IPS DF 6.9 (cell line): ENCODE data around the gene KIAA0319L.
"Not testable (repeated sequence)": the region's sequence is repeated elsewhere in the genome, so short reads cannot be mapped to it uniquely, and the experiment has no call there.

Experiments used
- DNase-seq: peaks from one replicate; pipeline ENCODE4 v3.0.0-alpha.2; 2013; ENCODE audit warnings: low read depth, low spot score
- H3K27ac ChIP-seq: one replicate; pipeline ENCODE4 v1.5.1; 2013; ENCODE audit warnings: low read length, control low read depth
- H3K27me3 ChIP-seq: 2 replicates; pipeline ENCODE4 v1.6.1; 2013; ENCODE audit warnings: mild to moderate bottlenecking, low read length; ENCODE audit not compliant: control insufficient read depth, insufficient read depth
- H3K36me3 ChIP-seq: 2 replicates; pipeline ENCODE4 v1.6.1; 2013; ENCODE audit warnings: low read length; ENCODE audit not compliant: control insufficient read depth, insufficient read depth
- H3K4me1 ChIP-seq: 2 replicates; pipeline ENCODE4 v1.6.1; 2013; ENCODE audit warnings: low read length; ENCODE audit not compliant: control insufficient read depth, insufficient read depth
- H3K4me3 ChIP-seq: 2 replicates; pipeline ENCODE4 v1.5.1; 2013; ENCODE audit warnings: mild to moderate bottlenecking, low read length
- H3K9me3 ChIP-seq: 2 replicates; pipeline ENCODE4 v1.6.1; 2013; ENCODE audit warnings: low read length, inconsistent platforms; ENCODE audit not compliant: control insufficient read depth, insufficient read depth
- WGBS: extraction: QIAGEN DNeasy Blood & Tissue Kit; methylation state at CpG from one replicate; pipeline ENCODE4 v1.1.7; 2013; ENCODE audit warnings: mixed read lengths, missing lambda C conversion rate; ENCODE audit not compliant: insufficient read length, insufficient coverage; 5-methylcytosine and 5-hydroxymethylcytosine counted together

KIAA0319L gene

DNA sequence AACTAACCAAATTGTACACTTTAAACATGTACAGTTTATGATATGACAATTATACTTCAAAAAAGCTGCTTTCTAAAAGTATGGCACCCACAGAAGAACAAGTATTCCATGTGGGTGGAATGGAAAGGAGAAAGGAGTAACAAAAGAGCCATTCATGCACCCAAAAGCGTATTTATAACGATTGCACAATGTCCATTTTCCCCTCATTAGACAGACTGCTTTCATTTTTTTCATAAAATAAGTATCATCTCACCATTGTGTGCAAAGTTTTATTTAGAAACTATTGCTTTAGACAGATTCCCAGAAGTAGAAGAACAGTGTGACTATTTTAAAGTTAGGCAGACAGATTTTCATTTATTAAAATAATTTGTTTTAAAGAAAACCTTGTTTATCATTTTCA is 59.6 kb downstream of the KIAA0319L start:
- Histone ChIP-seq H3K27ac (no peak overlapping the region), H3K27me3 (no peaks in the 10 kb centered on the region), H3K9me3 (no peaks in the 10 kb centered on the region), H3K4me3 (no peak overlapping the region), H3K4me1 (no peaks in the 10 kb centered on the region), H3K36me3 (no peaks in the 10 kb centered on the region)
- no CpG with 5 or more reads among the region's 2 CpGs for WGBS
- no peak for DNase-seq

DNA sequence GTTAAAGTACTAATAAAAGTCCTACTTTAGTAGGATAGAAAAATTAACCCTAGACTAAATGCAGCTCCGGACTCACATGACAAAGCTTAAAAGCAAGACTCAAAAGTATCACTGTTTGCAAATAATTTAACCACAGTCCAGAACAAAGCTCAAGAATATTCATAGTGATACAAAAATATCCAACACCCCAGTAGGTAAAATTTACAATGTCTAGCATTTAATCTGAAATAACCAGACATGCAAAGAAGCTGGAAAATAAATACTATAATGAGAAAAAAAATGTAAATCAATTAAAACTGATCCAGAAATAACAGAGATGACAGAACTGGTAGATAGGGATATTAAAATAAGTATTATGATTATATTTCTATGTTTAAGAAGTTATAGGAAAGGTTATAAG is 67.0 kb downstream of the KIAA0319L start:
- DNase-seq = no peak
- H3K27me3 ChIP-seq = no peaks in the 10 kb centered on the region
- WGBS = no CpG with 5 or more reads among the region's 1 CpG
- H3K36me3 ChIP-seq = no peaks in the 10 kb centered on the region
- H3K27ac ChIP-seq = no peak overlapping the region
- no peak overlapping the region for H3K4me3 ChIP-seq
- H3K4me1 ChIP-seq = no peaks in the 10 kb centered on the region; the same call in 1 of the 2 replicates
- H3K9me3 ChIP-seq = no peaks in the 10 kb centered on the region

DNA sequence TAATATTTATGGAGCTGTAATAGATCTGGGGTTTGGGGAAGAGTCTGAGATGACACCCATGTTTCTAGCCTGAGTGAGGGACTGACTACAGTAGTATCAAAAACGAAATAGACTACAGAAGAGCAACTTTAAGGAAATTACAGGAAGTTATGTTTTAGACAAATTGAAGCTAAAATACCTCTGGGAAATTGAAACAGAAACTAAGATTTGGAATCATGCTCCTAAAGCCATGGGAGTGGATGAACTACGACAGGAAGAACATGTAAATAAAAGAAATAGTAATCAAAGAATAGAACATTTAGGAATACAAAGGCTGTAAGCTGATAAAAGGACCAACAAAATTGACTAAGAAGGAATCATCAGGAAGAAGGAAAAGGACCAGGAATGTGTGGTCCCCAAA is 68.9 kb downstream of the KIAA0319L start:
- Histone ChIP-seq H3K36me3 (no peaks in the 10 kb centered on the region), H3K27me3 (no peaks in the 10 kb centered on the region), H3K4me1 (no peaks in the 10 kb centered on the region; the same call in 1 of the 2 replicates), H3K4me3 (no peak overlapping the region), H3K27ac (no peak overlapping the region), H3K9me3 (no peaks in the 10 kb centered on the region)
- WGBS = no CpG with 5 or more reads among the region's 2 CpGs
- no peak for DNase-seq

- Histone ChIP-seq H3K27me3 (no peaks in the 10 kb centered on the region), H3K4me3 (no peak overlapping the region), H3K9me3 (no peaks in the 10 kb centered on the region), H3K36me3 (no peaks in the 10 kb centered on the region), H3K4me1 (no peaks in the 10 kb centered on the region; the same call in 1 of the 2 replicates), H3K27ac (no peak overlapping the region)
- no peak for DNase-seq
- WGBS = no CpG with 5 or more reads among the region's 3 CpGs
These were observed 70.3 kb downstream of the KIAA0319L start for GRCh38 chr1:35486858-35487408.

DNA sequence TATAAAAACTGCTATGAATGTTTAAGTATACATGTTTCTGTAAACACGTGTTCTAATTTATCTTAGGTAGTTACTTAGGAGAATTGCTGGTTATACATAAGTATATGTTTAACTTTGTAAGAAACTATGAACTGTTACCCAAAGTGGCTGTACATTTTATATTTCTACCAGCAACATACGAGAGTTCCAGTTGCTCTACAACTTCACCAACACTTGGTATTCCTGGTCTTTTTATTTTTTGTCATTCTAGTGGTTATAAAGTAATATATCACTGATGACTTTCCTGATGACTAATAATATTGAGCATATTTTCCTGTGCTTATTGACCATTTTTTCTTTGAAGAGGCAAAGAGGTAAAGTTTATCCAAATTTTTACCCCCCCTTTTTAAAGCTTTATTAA is 76.0 kb downstream of the KIAA0319L start:
- WGBS = no CpG with 5 or more reads among the region's 2 CpGs

DNA sequence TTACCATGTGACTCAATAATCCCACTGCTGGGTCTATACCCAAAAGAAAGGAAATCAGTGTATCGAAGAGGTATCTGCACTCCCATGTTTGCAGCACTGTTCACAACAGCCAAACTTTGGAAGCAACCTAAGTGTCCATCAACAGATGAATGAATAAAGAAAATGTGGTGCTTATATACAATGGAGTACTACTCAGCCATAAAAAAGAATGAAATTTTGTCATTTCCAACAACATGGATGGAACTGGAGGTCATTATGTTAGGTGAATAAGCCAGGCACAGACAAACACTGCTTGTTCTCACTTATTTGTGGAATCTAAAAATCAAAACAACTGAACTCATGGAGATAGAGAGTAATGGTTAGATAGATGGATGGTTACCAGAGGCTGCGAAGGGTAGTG is 79.3 kb downstream of the KIAA0319L start:
- no peaks in the 10 kb centered on the region for H3K27me3 ChIP-seq
- H3K27ac ChIP-seq = no peak overlapping the region
- H3K4me3 ChIP-seq = no peak overlapping the region
- WGBS = no CpG with 5 or more reads among the region's 2 CpGs
- no peaks in the 10 kb centered on the region for H3K9me3 ChIP-seq
- H3K4me1 ChIP-seq = no peaks in the 10 kb centered on the region
- H3K36me3 ChIP-seq = no peaks in the 10 kb centered on the region
- no peak for DNase-seq

More for the DNA sequence above, 76.0 kb downstream of the KIAA0319L start:
- no peaks in the 10 kb centered on the region for H3K27me3 ChIP-seq
- H3K9me3 ChIP-seq = no peaks in the 10 kb centered on the region
- DNase-seq = no peak
- no peak overlapping the region for H3K4me3 ChIP-seq
- H3K27ac ChIP-seq = no peak overlapping the region
- no peaks in the 10 kb centered on the region for H3K36me3 ChIP-seq
- H3K4me1 ChIP-seq = no peaks in the 10 kb centered on the region

DNA sequence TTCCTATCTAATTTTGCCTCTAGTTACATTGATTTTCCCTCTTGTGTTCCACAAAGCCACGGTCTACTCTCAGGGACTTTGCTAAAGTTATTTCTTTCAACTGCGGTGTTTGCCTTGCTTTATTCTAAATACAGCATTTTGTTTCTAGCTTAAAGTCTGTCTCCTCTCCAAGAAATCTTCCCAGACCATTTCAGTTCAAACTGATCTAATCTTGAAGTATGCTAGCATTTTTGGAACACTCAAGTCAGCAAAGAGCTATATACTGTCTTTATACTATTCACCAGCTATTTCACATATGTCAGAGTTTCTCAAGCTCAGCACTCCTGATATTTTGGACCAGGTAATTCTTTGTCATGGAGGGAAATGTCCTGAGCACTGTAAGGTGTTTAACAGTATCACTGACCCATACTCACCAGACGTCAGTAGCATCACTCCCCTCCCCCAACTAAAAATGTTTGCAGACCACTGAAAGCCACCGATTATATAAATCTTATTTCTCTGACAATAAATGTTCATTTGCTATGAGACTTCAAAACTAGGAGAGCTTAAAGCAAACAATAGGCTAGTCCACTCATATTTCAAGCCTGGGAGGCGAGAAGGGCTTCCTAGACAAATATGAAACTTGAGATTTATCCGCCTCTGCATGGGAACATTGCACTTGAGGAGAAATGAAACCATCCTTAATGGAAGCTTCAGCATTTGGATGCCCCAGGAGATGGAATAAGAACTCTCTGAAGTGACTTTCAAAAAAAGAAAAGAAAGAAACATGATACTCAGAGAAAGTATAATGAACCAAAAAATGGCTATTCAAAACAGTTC is 81.1 kb downstream of the KIAA0319L start:
- H3K4me1 ChIP-seq = no peaks in the 10 kb centered on the region
- no CpG with 5 or more reads among the region's 6 CpGs for WGBS
- no peak for DNase-seq
- no peaks in the 10 kb centered on the region for H3K27me3 ChIP-seq
- no peak overlapping the region for H3K4me3 ChIP-seq
- no peaks in the 10 kb centered on the region; the same call in 1 of the 2 replicates for H3K36me3 ChIP-seq
- no peak overlapping the region for H3K27ac ChIP-seq
- H3K9me3 ChIP-seq = no peaks in the 10 kb centered on the region

- no peak for DNase-seq
- WGBS = no CpG with 5 or more reads among the region's 2 CpGs
- no peaks in the 10 kb centered on the region for H3K27me3 ChIP-seq
- H3K4me3 ChIP-seq = no peak overlapping the region
- no peaks in the 10 kb centered on the region for H3K9me3 ChIP-seq
- no peaks in the 10 kb centered on the region; the same call in 1 of the 2 replicates for H3K36me3 ChIP-seq
- no peak overlapping the region for H3K27ac ChIP-seq
- no peaks in the 10 kb centered on the region for H3K4me1 ChIP-seq
These were observed 81.8 kb downstream of the KIAA0319L start for GRCh38 chr1:35475356-35475755.

DNA sequence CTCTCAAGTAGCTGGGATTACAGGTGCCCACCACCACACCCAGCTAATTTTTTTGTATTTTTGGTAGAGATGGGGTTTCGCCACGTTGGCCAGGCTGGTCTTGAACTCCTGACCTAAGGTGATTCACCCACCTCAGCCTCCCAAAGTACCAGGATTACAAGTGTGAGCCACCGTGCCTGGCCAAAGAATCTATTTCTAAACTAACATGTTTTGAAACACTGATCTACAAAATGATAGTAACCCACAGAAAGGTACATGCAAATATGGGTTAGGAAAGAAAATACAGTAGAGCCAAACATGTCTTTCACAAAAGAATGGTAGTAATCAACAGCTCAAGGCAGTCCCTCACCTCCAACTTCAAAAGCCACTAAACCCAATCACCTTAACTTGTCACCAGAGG is 84.0 kb downstream of the KIAA0319L start:
- H3K27me3 ChIP-seq, H3K4me1 ChIP-seq, H3K9me3 ChIP-seq, DNase-seq, H3K27ac ChIP-seq, H3K4me3 ChIP-seq, H3K36me3 ChIP-seq: not testable (repeated sequence)
- no CpG with 5 or more reads among the region's 3 CpGs for WGBS

DNA sequence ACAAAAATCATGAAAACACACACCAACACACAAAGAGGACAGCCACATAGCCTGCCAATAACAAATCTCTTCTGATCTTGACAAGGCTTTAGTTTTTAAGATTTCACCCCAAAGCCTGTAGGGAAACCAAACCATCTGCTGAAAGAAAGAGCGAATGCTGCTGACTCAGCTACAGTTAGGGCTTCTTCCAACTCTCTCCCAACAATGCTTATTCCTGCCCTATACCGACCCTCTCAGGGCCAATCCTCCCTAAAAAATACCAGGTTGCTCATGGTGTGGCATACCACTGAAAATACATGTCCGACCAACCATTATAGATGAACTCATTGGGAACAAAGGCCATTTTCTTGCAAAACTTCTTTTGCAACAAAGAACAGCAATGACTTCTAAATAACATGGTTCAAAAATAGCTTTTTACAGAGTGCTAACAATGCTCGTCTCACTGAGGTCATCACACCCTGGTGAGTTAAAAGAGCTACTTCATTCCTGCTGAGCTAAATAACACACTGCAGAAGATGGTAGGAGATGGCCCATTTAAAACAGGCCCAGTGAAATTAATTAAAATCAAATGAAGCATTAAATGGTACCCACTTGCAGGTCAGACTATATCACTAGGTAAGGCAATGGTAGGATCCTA is 86.1 kb downstream of the KIAA0319L start:
- Histone ChIP-seq H3K4me1 (no peaks in the 10 kb centered on the region), H3K27ac (no peak overlapping the region), H3K9me3 (no peaks in the 10 kb centered on the region), H3K4me3 (no peak overlapping the region), H3K36me3 (peaks cover 1% of the 10 kb centered on the region; the same call in 1 of the 2 replicates), H3K27me3 (no peaks in the 10 kb centered on the region)
- DNase-seq = peak; percentile 9
- WGBS = no CpG with 5 or more reads among the region's 4 CpGs
